HepG2 (cell line): ENCODE measurements around the gene TAF4B. TPM values are rescaled to one million over a fixed set of nuclear protein-coding genes. Genes with fewer than 3 reads are reported as not detected.
"Not testable (repeated sequence)": the region's sequence is repeated elsewhere in the genome, so short reads cannot be mapped to it uniquely, and the experiment has no call there.

Source experiments
- ATAC-seq: fragments of 200-7000 bp; cut with Tn5 transposase; 3 replicates; pipeline ENCODE4 v1.9.1; 2020; ENCODE audit warnings: mild to moderate bottlenecking, moderate library complexity
- BruUV-seq: library from RNA; stranded (reverse); fragments of 400-500 nt; replicated peaks from 2 replicates; lab custom pipeline; 2021; lab: Mats Ljungman, UMichigan
- CTCF ChIA-PET: fragments of 300-600 bp; formaldehyde crosslinking; extraction: SDS; loops from one replicate; lab custom pipeline; 2021; ENCODE audit warnings: low total read pairs, inconsistent platforms, low intra/inter-chr PET ratio; lab: Yijun Ruan, JAX
- POLR2A ChIA-PET: fragments of 350-600 bp; sonication (Branson Sonifier 250); formaldehyde crosslinking; loops from one replicate; lab custom pipeline; 2020; ENCODE audit warnings: antibody characterized with exemption, inconsistent platforms; lab: Yijun Ruan, JAX
- DNase-seq: peaks from one replicate; pipeline ENCODE4 v3.0.0-alpha.2; 2015; ENCODE audit warnings: low spot score
- FAIRE-seq: peaks from 3 replicates; lab custom pipeline; 2011; peaks lifted over from hg19 to GRCh38; lab: Jason Lieb, UNC
- H2AFZ ChIP-seq: one replicate; pipeline ENCODE4 v1.6.1; 2011; ENCODE audit warnings: low read length, inconsistent platforms
- H3K27ac ChIP-seq: fragments of 300-600 bp; 3 replicates; pipeline ENCODE4 v1.8.0; 2011; ENCODE audit warnings: mixed run types, mild to moderate bottlenecking, mixed read lengths, low read length, inconsistent platforms; ENCODE audit not compliant: insufficient read depth; ENCODE audit errors: extremely low read length
- H3K27me3 ChIP-seq, 2 experiments: fragments of 200-600 bp in 1 of 2; 2 replicates in 1 of 2; 3 replicates in 1 of 2; pipeline versions ENCODE4 v1.6.0 to v1.8.0; 2011; ENCODE audit warnings: low read length in 2 of 2, mild to moderate bottlenecking in 2 of 2, moderate library complexity in 2 of 2, inconsistent platforms in 1 of 2; ENCODE audit not compliant: insufficient read depth in 2 of 2, control insufficient read depth in 1 of 2
- H3K36me3 ChIP-seq, 2 experiments: fragments of 200-600 bp in 1 of 2; replicated peaks in 1 of 2; 2 replicates in 1 of 2; 3 replicates in 1 of 2; pipeline versions ENCODE4 v1.5.1 to v1.8.0; 2011; ENCODE audit warnings: low read length in 2 of 2, inconsistent platforms in 1 of 2; ENCODE audit not compliant: insufficient read depth in 2 of 2, control insufficient read depth in 1 of 2
- H3K4me1 ChIP-seq: 2 replicates; pipeline ENCODE4 v1.5.1; 2012; ENCODE audit warnings: low read length, inconsistent platforms; ENCODE audit not compliant: insufficient read depth
- H3K4me2 ChIP-seq: 2 replicates; pipeline ENCODE4 v1.6.0; 2011; ENCODE audit warnings: low read depth, low read length, inconsistent platforms
- H3K4me3 ChIP-seq, 3 experiments: fragments of 200-600 bp in 1 of 3; sonication (generic), shearing (Covaris generic) in 1 of 3; replicated peaks in 1 of 3; 2 replicates each; pipeline ENCODE4 v1.5.1; 2011 to 2016; ENCODE audit warnings: low read length in 3 of 3, inconsistent platforms in 2 of 3, low read depth in 2 of 3, mild to moderate bottlenecking in 2 of 3, control low read depth in 1 of 3, mixed read lengths in 1 of 3; ENCODE audit not compliant: insufficient read depth in 1 of 3
- H3K79me2 ChIP-seq: one replicate; pipeline ENCODE4 v1.6.1; 2011; ENCODE audit warnings: low read length, inconsistent platforms; ENCODE audit not compliant: insufficient read depth
- H3K9ac ChIP-seq: 2 replicates; pipeline ENCODE4 v1.6.0; 2011; ENCODE audit warnings: mild to moderate bottlenecking, low read depth, low read length, inconsistent platforms; ENCODE audit not compliant: insufficient read depth
- H3K9me3 ChIP-seq: 2 replicates; pipeline ENCODE4 v1.5.1; 2012; ENCODE audit warnings: mild to moderate bottlenecking, low read length
- H4K20me1 ChIP-seq: 2 replicates; pipeline ENCODE4 v1.6.0; 2011; ENCODE audit warnings: inconsistent platforms, mild to moderate bottlenecking, low read length, moderate library complexity; ENCODE audit not compliant: insufficient read depth
- CEBPZ ChIP-seq: IDR thresholded peaks from 2 replicates; pipeline ENCODE4 v1.6.1; 2012; ENCODE audit warnings: low read length, improper control_type of control experiment
- CERS6 ChIP-seq: sonication (generic); formaldehyde crosslinking; IDR thresholded peaks from 2 replicates; pipeline ENCODE4 v1.5.0; 2020; ENCODE audit warnings: missing genetic modification reagents
- HOXA7 ChIP-seq: sonication (generic); formaldehyde crosslinking; IDR thresholded peaks from 2 replicates; pipeline ENCODE4 v1.8.1; 2022; ENCODE audit warnings: mild to moderate bottlenecking, missing genetic modification reagents, moderate library complexity
- NR3C1 ChIP-seq: sonication (generic); formaldehyde crosslinking; IDR thresholded peaks from 2 replicates; pipeline ENCODE4 v1.4.0; 2020; ENCODE audit warnings: missing genetic modification reagents
- SMAD9 ChIP-seq: sonication (generic); formaldehyde crosslinking; IDR thresholded peaks from 2 replicates; pipeline ENCODE4 v1.5.1; 2020; ENCODE audit warnings: mild to moderate bottlenecking, missing genetic modification reagents
- SRSF9 ChIP-seq: fragments of 200-400 bp; formaldehyde crosslinking; IDR thresholded peaks from 2 replicates; pipeline ENCODE4 v1.6.1; 2018; ENCODE audit warnings: borderline replicate concordance, mild to moderate bottlenecking, low read depth, low read length; ENCODE audit not compliant: insufficient read depth, poor library complexity, severe bottlenecking
- ZBTB21 ChIP-seq: sonication (generic); formaldehyde crosslinking; IDR thresholded peaks from 2 replicates; pipeline ENCODE4 v1.4.0; 2020; ENCODE audit warnings: missing genetic modification reagents
- ZNF143 ChIP-seq: sonication (generic); formaldehyde crosslinking; IDR thresholded peaks from 2 replicates; pipeline ENCODE4 v1.4.0; 2020; ENCODE audit warnings: missing genetic modification reagents
- WGBS: methylation state at CpG from one replicate; pipeline ENCODE4 v1.1.6; 2017; ENCODE audit warnings: low lambda C conversion rate; 5-methylcytosine and 5-hydroxymethylcytosine counted together
- in situ Hi-C: cut with HindIII; loops from 2 replicates; pipeline ENCODE4 v1.10.0; 2017; ENCODE audit warnings: low pct_unique_long_range_greater_than_20kb; ENCODE audit not compliant: extremely low pct_ligation_motif_present
- intact Hi-C: fragments of 100-400 bp; cut with micrococcal nuclease; formaldehyde crosslinking; loops from one replicate; pipeline ENCODE4 v1.10.0; 2022; ENCODE audit not compliant: unreplicated experiment
- polyA plus RNA-seq, 8 experiments: library from polyadenylated mRNA; depleted of rRNA in 3 of 8; stranded (reverse) in 7 of 8; unstranded in 1 of 8; fragments of >200 nt; fragmentation: Illumina TruSeq in 4 of 8; extraction: Trizol in 4 of 8; gene quantifications; 2 replicates each; pipeline versions ENCODE4 v1.2.1 to v1.2.3, GENCODE V29; 2011 to 2016; ENCODE audit warnings: low read depth in 4 of 8, missing spikeins in 1 of 8, mixed read lengths in 1 of 8; ENCODE audit not compliant: insufficient read depth in 1 of 8
- total RNA-seq, 5 experiments: library from RNA; depleted of rRNA; stranded (reverse); fragments of >200 nt; fragmentation: Illumina TruSeq; extraction: Trizol; gene quantifications; 2 replicates each; pipeline ENCODE4 v1.2.3, GENCODE V29; 2016; ENCODE audit warnings: low read depth in 1 of 5
- TF ChIP-seq, protein P1 (sequence below): sonication (generic); formaldehyde crosslinking; conservative IDR thresholded peaks from 2 replicates; pipeline ENCODE4 v1.8.0; 2022; ENCODE audit warnings: low read depth, missing genetic modification reagents

Gene TAF4B
- total and polyA plus RNA-seq, 2 of the 13 experiments (the other 11 are each of a cell fraction or from before 2014, with no cell fraction given), result 2.2 to 3.8 TPM

DNA sequence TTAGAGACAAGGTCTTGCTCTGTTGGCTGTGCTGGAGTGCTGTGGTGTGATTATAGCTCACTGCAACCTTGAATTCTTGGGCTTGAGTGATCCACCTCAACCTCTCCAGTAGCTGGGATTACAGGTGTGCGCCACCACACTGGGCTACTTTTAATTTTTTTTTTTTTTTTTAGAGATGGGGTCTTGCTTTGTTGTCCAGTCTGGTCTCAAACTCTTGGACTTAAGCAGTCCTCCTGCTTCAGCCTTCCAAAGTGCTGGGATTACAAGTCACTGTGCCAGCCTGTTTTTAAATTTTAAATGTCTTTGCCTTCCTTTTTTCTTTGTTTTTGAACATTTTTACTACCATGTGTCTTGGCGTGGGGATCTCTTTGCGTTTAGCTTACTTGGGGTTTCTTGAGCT, 32.5 kb downstream of the TAF4B start:
- Histone ChIP-seq H3K9ac (no peak overlapping the region), H3K27ac (no peak overlapping the region), H3K27me3 (no peaks in the 10 kb centered on the region), H3K36me3 (no peaks in the 10 kb centered on the region), H3K9me3 (no peaks in the 10 kb centered on the region), H4K20me1 (no peaks in the 10 kb centered on the region), H3K79me2 (no peaks in the 10 kb centered on the region), H2AFZ (no peak overlapping the region), H3K4me1 (peaks cover 11% of the 10 kb centered on the region), H3K4me3 (no peak overlapping the region), H3K4me2 (no peak overlapping the region)
- no peak for DNase-seq
- WGBS, result 73% methylated on average over 3 of the region's 3 CpGs
- TF ChIP-seq, protein P1, sequence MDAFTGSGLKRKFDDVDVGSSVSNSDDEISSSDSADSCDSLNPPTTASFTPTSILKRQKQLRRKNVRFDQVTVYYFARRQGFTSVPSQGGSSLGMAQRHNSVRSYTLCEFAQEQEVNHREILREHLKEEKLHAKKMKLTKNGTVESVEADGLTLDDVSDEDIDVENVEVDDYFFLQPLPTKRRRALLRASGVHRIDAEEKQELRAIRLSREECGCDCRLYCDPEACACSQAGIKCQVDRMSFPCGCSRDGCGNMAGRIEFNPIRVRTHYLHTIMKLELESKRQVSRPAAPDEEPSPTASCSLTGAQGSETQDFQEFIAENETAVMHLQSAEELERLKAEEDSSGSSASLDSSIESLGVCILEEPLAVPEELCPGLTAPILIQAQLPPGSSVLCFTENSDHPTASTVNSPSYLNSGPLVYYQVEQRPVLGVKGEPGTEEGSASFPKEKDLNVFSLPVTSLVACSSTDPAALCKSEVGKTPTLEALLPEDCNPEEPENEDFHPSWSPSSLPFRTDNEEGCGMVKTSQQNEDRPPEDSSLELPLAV (CRISPR knock-in tag), result no peak
- no peak for TF ChIP-seq CERS6 (CRISPR knock-in tag)
- no peak for TF ChIP-seq SMAD9 (CRISPR knock-in tag)
- no peak for TF ChIP-seq CEBPZ
- TF ChIP-seq ZNF143 (CRISPR knock-in tag), result no peak
- no peak for TF ChIP-seq HOXA7 (CRISPR knock-in tag)
- TF ChIP-seq ZBTB21, result no peak
- TF ChIP-seq SRSF9, result no peak
- TF ChIP-seq NR3C1 (CRISPR knock-in tag), result no peak
- ChIA-PET POLR2A (no interaction called here), CTCF (no interaction called here)
- no TSS peak for BruUV-seq
- intact Hi-C loops, result no loop called here
- ATAC-seq, result no peak
- no peak for FAIRE-seq
- in situ Hi-C loops, result no loop called here

GRCh38 chr18:26259416-26259815, 33.2 kb downstream of the TAF4B start:
- H3K4me3 ChIP-seq, H2AFZ ChIP-seq, DNase-seq, ATAC-seq, CTCF ChIA-PET, H3K9ac ChIP-seq, H3K27ac ChIP-seq, FAIRE-seq, BruUV-seq, in situ Hi-C loops, H3K36me3 ChIP-seq, intact Hi-C loops, H3K27me3 ChIP-seq, H3K9me3 ChIP-seq, H3K4me2 ChIP-seq, H3K79me2 ChIP-seq, H4K20me1 ChIP-seq, POLR2A ChIA-PET: not testable (repeated sequence)
- peaks cover 11% of the 10 kb centered on the region for H3K4me1 ChIP-seq
- WGBS, result 100% methylated on average over 2 of the region's 4 CpGs
